H54 (cell line): Measurements from ENCODE around the gene CCDC3.

Source experiments
- DNase-seq: peaks from one replicate; pipeline ENCODE4 v3.0.0; 2011; ENCODE audit warnings: low spot score, mixed read lengths; ENCODE audit not compliant: insufficient read length
- FAIRE-seq: peaks from 3 replicates; lab custom pipeline; 2011; peaks lifted over from hg19 to GRCh38; lab: Jason Lieb, UNC
- POLR2A ChIP-seq: IDR thresholded peaks from 2 replicates; pipeline ENCODE4 v1.6.1; 2011; ENCODE audit warnings: low read depth, mild to moderate bottlenecking, low read length

The CCDC3 gene

GRCh38 chr10:12940791-12941190 is 60.7 kb downstream of the CCDC3 start:
- no peak for FAIRE-seq
- no peak for DNase-seq
- no peak for TF ChIP-seq POLR2A

GRCh38 chr10:12938271-12938670 is 63.2 kb downstream of the CCDC3 start:
- FAIRE-seq, result no peak
- no peak for TF ChIP-seq POLR2A
- no peak for DNase-seq

GRCh38 chr10:12937527-12937926 is 64.0 kb downstream of the CCDC3 start:
- FAIRE-seq (no peak), DNase-seq (peak; percentile 9)
- no peak for TF ChIP-seq POLR2A

GRCh38 chr10:12934777-12935176 is 66.7 kb downstream of the CCDC3 start:
- no peak for TF ChIP-seq POLR2A
- DNase-seq (no peak), FAIRE-seq (no peak)

- no peak for TF ChIP-seq POLR2A
- no peak for FAIRE-seq
- no peak for DNase-seq
These were observed 72.1 kb downstream of the CCDC3 start for GRCh38 chr10:12929381-12929780.

GRCh38 chr10:12928571-12928970 is 72.9 kb downstream of the CCDC3 start:
- FAIRE-seq (no peak), DNase-seq (no peak)
- TF ChIP-seq POLR2A, result no peak

GRCh38 chr10:12927896-12928295 is 73.6 kb downstream of the CCDC3 start:
- no peak for DNase-seq
- TF ChIP-seq POLR2A, result no peak
- no peak for FAIRE-seq

GRCh38 chr10:12925845-12926244 is 75.7 kb downstream of the CCDC3 start:
- no peak for TF ChIP-seq POLR2A
- FAIRE-seq, result no peak
- DNase-seq, result no peak

- no peak for TF ChIP-seq POLR2A
- FAIRE-seq (no peak), DNase-seq (no peak)
These were observed 76.6 kb downstream of the CCDC3 start for GRCh38 chr10:12924911-12925310.

GRCh38 chr10:12922117-12922900 is 79.2 kb downstream of the CCDC3 start:
- FAIRE-seq, result no peak
- DNase-seq, result no peak
- TF ChIP-seq POLR2A, result no peak

- FAIRE-seq, result no peak
- DNase-seq, result no peak
- no peak for TF ChIP-seq POLR2A
These were observed 80.3 kb downstream of the CCDC3 start for GRCh38 chr10:12921163-12921562.

GRCh38 chr10:12919574-12919973 is 81.9 kb downstream of the CCDC3 start:
- FAIRE-seq (no peak), DNase-seq (no peak)
- no peak for TF ChIP-seq POLR2A

GRCh38 chr10:12916587-12916986 is 84.9 kb downstream of the CCDC3 start:
- no peak for DNase-seq
- TF ChIP-seq POLR2A, result no peak
- FAIRE-seq, result no peak

- no peak for TF ChIP-seq POLR2A
- DNase-seq (no peak), FAIRE-seq (no peak)
These were observed 85.8 kb downstream of the CCDC3 start for GRCh38 chr10:12915637-12916168.

GRCh38 chr10:12914111-12914510 is 87.4 kb downstream of the CCDC3 start:
- FAIRE-seq (no peak), DNase-seq (no peak)
- TF ChIP-seq POLR2A, result no peak
